H1 (cell line): ENCODE results near the gene STX18. TPM values are rescaled to one million over a fixed set of nuclear protein-coding genes. Genes with fewer than 3 reads are reported as not detected.

ENCODE experiments used
- CTCF ChIA-PET: fragments of 300-600 bp; sonication (Branson Sonifier 250); formaldehyde crosslinking; loops from one replicate; lab custom pipeline; 2021; ENCODE audit not compliant: partially characterized antibody; lab: Charles Lee
- POLR2A ChIA-PET: fragments of 300-600 bp; sonication (Branson Sonifier 250); formaldehyde crosslinking; loops from one replicate; lab custom pipeline; 2021; ENCODE audit warnings: inconsistent platforms; ENCODE audit not compliant: partially characterized antibody; lab: Charles Lee
- DNase-seq, 2 experiments: peaks; one replicate each; pipeline versions ENCODE4 v3.0.0 to v3.0.0-alpha.2; 2010 to 2022; ENCODE audit warnings: low spot score in 2 of 2, low read depth in 1 of 2, mixed read lengths in 1 of 2
- FAIRE-seq: peaks from 2 replicates; lab custom pipeline; 2011; peaks lifted over from hg19 to GRCh38; lab: Jason Lieb, UNC
- H2AFZ ChIP-seq: 2 replicates; pipeline ENCODE4 v1.8.1; 2012; ENCODE audit warnings: low read length, inconsistent platforms
- H2AK5ac ChIP-seq: 2 replicates; pipeline ENCODE4 v1.6.1; 2013; ENCODE audit warnings: low read depth, low read length
- H2BK120ac ChIP-seq: replicated peaks from 2 replicates; pipeline ENCODE3; 2013; ENCODE audit warnings: low read depth, low read length, inconsistent platforms
- H2BK12ac ChIP-seq: 2 replicates; pipeline ENCODE4 v1.6.1; 2013; ENCODE audit warnings: low read depth, low read length
- H2BK15ac ChIP-seq: 2 replicates; pipeline ENCODE4 v1.6.1; 2013; ENCODE audit warnings: low read length
- H2BK20ac ChIP-seq: 2 replicates; pipeline ENCODE4 v1.6.1; 2013; ENCODE audit warnings: low read length
- H2BK5ac ChIP-seq: 2 replicates; pipeline ENCODE4 v1.6.1; 2013; ENCODE audit warnings: low read depth, low read length
- H3K14ac ChIP-seq: 2 replicates; pipeline ENCODE4 v1.6.1; 2013; ENCODE audit warnings: inconsistent platforms; ENCODE audit not compliant: insufficient read length
- H3K18ac ChIP-seq: 2 replicates; pipeline ENCODE4 v1.6.1; 2013; ENCODE audit warnings: low read length; ENCODE audit errors: extremely low read depth
- H3K23ac ChIP-seq: 2 replicates; pipeline ENCODE4 v1.6.1; 2013; ENCODE audit warnings: inconsistent platforms; ENCODE audit not compliant: insufficient read length
- H3K23me2 ChIP-seq: 2 replicates; pipeline ENCODE4 v1.6.1; 2013; ENCODE audit warnings: low read depth, low read length
- H3K27ac ChIP-seq: 2 replicates; pipeline ENCODE4 v1.6.1; 2011; ENCODE audit warnings: low read depth, low read length, inconsistent platforms
- H3K27me3 ChIP-seq, 4 experiments: replicated peaks in 1 of 4; 1 replicate in 1 of 4; 2 replicates in 3 of 4; pipeline versions ENCODE4 v1.6.1 to v1.8.1; 2011 to 2013; ENCODE audit warnings: low read length in 3 of 4, mild to moderate bottlenecking in 3 of 4, inconsistent platforms in 2 of 4, mixed read lengths in 2 of 4, moderate library complexity in 1 of 4; ENCODE audit not compliant: control insufficient read depth in 3 of 4, insufficient read depth in 3 of 4; ENCODE audit errors: extremely low read depth in 1 of 4
- H3K36me3 ChIP-seq, 4 experiments: 2 replicates each; pipeline versions ENCODE4 v1.6.1 to v1.8.1; 2011 to 2013; ENCODE audit warnings: mild to moderate bottlenecking in 4 of 4, low read length in 3 of 4, moderate library complexity in 2 of 4, control low read depth in 1 of 4, inconsistent platforms in 1 of 4; ENCODE audit not compliant: insufficient read depth in 4 of 4, control insufficient read depth in 2 of 4
- H3K4ac ChIP-seq: replicated peaks from 2 replicates; pipeline ENCODE3; 2013; ENCODE audit warnings: low read length, low read depth, mixed read lengths, inconsistent platforms; ENCODE audit not compliant: insufficient read length
- H3K4me1 ChIP-seq, 4 experiments: replicated peaks in 1 of 4; 1 replicate in 1 of 4; 2 replicates in 3 of 4; pipeline versions ENCODE4 v1.6.1 to v1.8.1; 2011 to 2013; ENCODE audit warnings: low read length in 3 of 4, inconsistent platforms in 2 of 4, mixed read lengths in 1 of 4; ENCODE audit not compliant: insufficient read depth in 4 of 4, control insufficient read depth in 3 of 4
- H3K4me2 ChIP-seq, 2 experiments: 2 replicates each; pipeline versions ENCODE4 v1.6.1 to v1.8.1; 2011 to 2013; ENCODE audit warnings: low read depth in 2 of 2, low read length in 2 of 2, control low read depth in 1 of 2, inconsistent platforms in 1 of 2, mild to moderate bottlenecking in 1 of 2; ENCODE audit not compliant: insufficient read depth in 1 of 2
- H3K4me3 ChIP-seq, 4 experiments: fragments of 200-600, 300-600 bp in 1 of 4; sonication (generic), shearing (Covaris generic), sonication (Bioruptor Twin) in 1 of 4; 2 replicates each; pipeline versions ENCODE4 v1.5.1 to v1.8.1; 2011 to 2016; ENCODE audit warnings: low read length in 4 of 4, low read depth in 3 of 4, control low read depth in 2 of 4, inconsistent platforms in 2 of 4, mild to moderate bottlenecking in 2 of 4, mixed read lengths in 1 of 4, moderate library complexity in 1 of 4; ENCODE audit not compliant: insufficient read depth in 2 of 4; ENCODE audit errors: extremely low read depth in 1 of 4
- H3K56ac ChIP-seq: replicated peaks from 2 replicates; pipeline ENCODE3; 2013; ENCODE audit warnings: low read depth, mild to moderate bottlenecking, mixed read lengths, low read length, inconsistent platforms; ENCODE audit not compliant: insufficient read length
- H3K79me1 ChIP-seq: 2 replicates; pipeline ENCODE4 v1.6.1; 2013; ENCODE audit warnings: low read depth, low read length, control low read depth
- H3K79me2 ChIP-seq, 2 experiments: 2 replicates each; pipeline versions ENCODE4 v1.6.1 to v1.8.1; 2012 to 2013; ENCODE audit warnings: low read length in 2 of 2, mild to moderate bottlenecking in 2 of 2, inconsistent platforms in 1 of 2; ENCODE audit not compliant: insufficient read depth in 2 of 2, control insufficient read depth in 1 of 2
- H3K9ac ChIP-seq, 4 experiments: replicated peaks in 1 of 4; 1 replicate in 1 of 4; 2 replicates in 3 of 4; pipeline versions ENCODE4 v1.6.1 to v1.8.1; 2011 to 2013; ENCODE audit warnings: low read depth in 3 of 4, low read length in 3 of 4, control low read depth in 2 of 4, mild to moderate bottlenecking in 2 of 4, moderate library complexity in 2 of 4, inconsistent platforms in 1 of 4; ENCODE audit errors: extremely low read depth in 1 of 4
- H3K9me3 ChIP-seq, 2 experiments: 2 replicates each; pipeline versions ENCODE4 v1.6.1 to v1.8.1; 2012 to 2013; ENCODE audit warnings: mild to moderate bottlenecking in 2 of 2, moderate library complexity in 2 of 2, control low read depth in 1 of 2, inconsistent platforms in 1 of 2, low read depth in 1 of 2, low read length in 1 of 2, mixed read lengths in 1 of 2; ENCODE audit not compliant: insufficient read depth in 2 of 2
- H4K20me1 ChIP-seq, 2 experiments: replicated peaks in 1 of 2; 2 replicates each; pipeline versions ENCODE3 to v1.8.1; 2011 to 2013; ENCODE audit warnings: inconsistent platforms in 2 of 2, low read length in 2 of 2, mild to moderate bottlenecking in 1 of 2; ENCODE audit not compliant: insufficient read depth in 2 of 2, control insufficient read depth in 1 of 2
- H4K5ac ChIP-seq: 2 replicates; pipeline ENCODE4 v1.6.1; 2013; ENCODE audit warnings: low read length, low read depth, mixed read lengths, inconsistent platforms; ENCODE audit not compliant: insufficient read length
- H4K8ac ChIP-seq: 2 replicates; pipeline ENCODE4 v1.8.0; 2013; ENCODE audit warnings: mild to moderate bottlenecking, moderate library complexity, low read length, inconsistent platforms; ENCODE audit not compliant: insufficient read depth; ENCODE audit errors: extremely low read depth
- H4K91ac ChIP-seq: replicated peaks from 2 replicates; pipeline ENCODE3; 2013; ENCODE audit warnings: low read length, mixed read lengths, inconsistent platforms; ENCODE audit not compliant: insufficient read length
- CREB1 ChIP-seq: IDR thresholded peaks from 2 replicates; pipeline ENCODE4 v1.6.1; 2012; ENCODE audit warnings: inconsistent platforms
- KDM5A ChIP-seq: fragments of 200-600 bp; IDR thresholded peaks from 2 replicates; pipeline ENCODE4 v1.7.1; 2012; ENCODE audit warnings: mild to moderate bottlenecking, low read length, inconsistent platforms, mixed read lengths
- MAX ChIP-seq: IDR thresholded peaks from 2 replicates; pipeline ENCODE4 v1.6.1; 2012; ENCODE audit warnings: inconsistent platforms
- RAD21 ChIP-seq, 2 experiments: IDR thresholded peaks in 1 of 2; conservative IDR thresholded peaks in 1 of 2; 2 replicates each; pipeline ENCODE4 v1.6.1; 2011; ENCODE audit warnings: low read depth in 2 of 2, low read length in 2 of 2, improper control_type of control experiment in 1 of 2, inconsistent platforms in 1 of 2, mild to moderate bottlenecking in 1 of 2, moderate library complexity in 1 of 2
- SAP30 ChIP-seq: fragments of 300-600 bp; sonication (generic); IDR thresholded peaks from 2 replicates; pipeline ENCODE4 v1.7.1; 2012; ENCODE audit warnings: low read length, moderate library complexity, mild to moderate bottlenecking, inconsistent platforms; ENCODE audit not compliant: insufficient read depth, insufficient replicate concordance
- SP2 ChIP-seq: IDR thresholded peaks from 2 replicates; pipeline ENCODE4 v1.6.1; 2012; ENCODE audit warnings: mild to moderate bottlenecking, low read length, inconsistent platforms
- TBP ChIP-seq: IDR thresholded peaks from 2 replicates; pipeline ENCODE4 v1.6.1; 2011; ENCODE audit warnings: low read depth, low read length, improper control_type of control experiment
- WGBS, 2 experiments: shearing (Covaris generic) in 1 of 2; methylation state at CpG; one replicate each; pipeline versions ENCODE4 v1.1.6 to v1.1.7; 2013 to 2015; ENCODE audit warnings: low lambda C conversion rate in 2 of 2, mixed read lengths in 2 of 2, inconsistent platforms in 1 of 2, low coverage in 1 of 2, missing lambda C conversion rate in 1 of 2; ENCODE audit not compliant: insufficient replicate concordance in 2 of 2, insufficient coverage in 1 of 2, insufficient read length in 1 of 2; ENCODE audit errors: extremely low coverage in 1 of 2, missing lambda C conversion rate in 1 of 2; 5-methylcytosine and 5-hydroxymethylcytosine counted together
- polyA plus RNA-seq, 7 experiments: library from polyadenylated mRNA; depleted of rRNA in 3 of 7; stranded (reverse) in 5 of 7; unstranded in 2 of 7; fragments of >200 nt in 5 of 7; fragments of 200-250 nt in 2 of 7; gene quantifications; 1 replicate in 5 of 7; 2 replicates in 1 of 7; 4 replicates in 1 of 7; pipeline versions ENCODE4 v1.2.1 to v1.2.3, GENCODE V29; 2011 to 2013; ENCODE audit warnings: missing spikeins in 2 of 7, mixed read lengths in 2 of 7
- total RNA-seq: library from RNA; stranded (reverse); fragmentation: NEBNext Ultra II Directional; extraction: Animal tissue kit (Norgen Biotek cat#: 25700); gene quantifications from 2 replicates; pipeline ENCODE4 v1.2.1, GENCODE V29; 2021
- TF ChIP-seq, protein P1 (sequence below): IDR thresholded peaks from 2 replicates; pipeline ENCODE4 v1.6.1; 2012; ENCODE audit warnings: inconsistent platforms

The STX18 gene
- total and polyA plus RNA-seq, 2 of the 8 experiments (the other 6 are each of a cell fraction or from before 2014, with no cell fraction given): 14.6 to 18.3 TPM

DNA sequence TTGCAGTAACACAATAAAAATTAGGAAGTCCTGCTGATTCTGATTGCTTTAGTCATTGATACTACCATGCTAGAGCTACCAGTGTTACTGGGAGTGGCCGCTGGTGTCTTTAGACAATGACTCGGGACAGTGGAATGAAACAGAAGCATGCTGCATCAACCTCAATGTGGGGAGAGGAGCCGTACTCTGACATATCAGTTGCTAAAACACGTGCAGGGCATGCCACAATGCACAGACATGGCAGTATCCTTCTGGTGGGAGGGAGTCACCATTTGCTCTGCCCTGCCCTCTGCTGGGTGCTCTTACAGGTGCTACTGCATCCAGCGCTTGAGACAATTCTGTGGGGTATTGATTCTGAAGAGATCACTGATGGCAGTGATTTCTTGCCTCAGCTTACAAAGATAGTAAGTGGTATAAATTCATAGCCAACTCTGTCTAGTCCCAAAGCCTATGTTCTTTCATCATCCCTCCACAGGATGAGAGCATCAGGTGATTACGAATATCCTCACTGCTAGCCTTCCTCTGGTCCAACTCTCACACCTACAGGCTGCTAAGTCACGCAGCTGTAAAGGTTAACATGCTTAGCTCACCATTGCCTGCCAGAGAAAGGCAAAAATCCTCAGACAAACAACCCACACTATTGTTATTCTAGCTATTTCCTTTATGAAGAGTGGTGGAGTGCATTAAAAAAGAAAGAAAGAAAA, 111.2 kb downstream of the STX18 start:
- no peak overlapping the region for H3K4me3 ChIP-seq
- H3K23me2 ChIP-seq: no peaks in the 10 kb centered on the region; the same call in 1 of the 2 replicates
- no peak overlapping the region for H3K56ac ChIP-seq
- H3K18ac ChIP-seq: no peak overlapping the region
- ChIA-PET CTCF (interaction anchor here (0.6 to 3.8 kb wide), 43 partner anchors 10 to 1379 kb away, joined by 3 to 25 read pairs (median 5); no protein-coding TSS in a partner anchor), POLR2A (interaction anchor here (1.9 kb wide), 1 partner anchor 10 kb away, joined by 4 read pairs; no protein-coding TSS in a partner anchor)
- H3K9me3 ChIP-seq: no peaks in the 10 kb centered on the region
- H3K79me2 ChIP-seq: no peaks in the 10 kb centered on the region
- no peak overlapping the region for H2BK20ac ChIP-seq
- H3K79me1 ChIP-seq: no peaks in the 10 kb centered on the region
- no peak overlapping the region for H2AFZ ChIP-seq
- no peaks in the 10 kb centered on the region; a peak in 1 of 7 replicates for H3K27me3 ChIP-seq
- no peak overlapping the region for H3K23ac ChIP-seq
- FAIRE-seq: peak; percentile 88
- no peak overlapping the region for H3K27ac ChIP-seq
- no peak overlapping the region for H2BK15ac ChIP-seq
- no peak overlapping the region for H4K8ac ChIP-seq
- H3K4me2 ChIP-seq: no peak overlapping the region
- H3K36me3 ChIP-seq: no peaks in the 10 kb centered on the region
- H3K4ac ChIP-seq: no peak overlapping the region
- no peak overlapping the region for H2BK5ac ChIP-seq
- H4K5ac ChIP-seq: no peak overlapping the region
- WGBS, 2 experiments: 56% methylated on average over 7 of the region's 7 CpGs; no CpG with 5 or more reads in 1 of the 2 experiments
- no peak overlapping the region for H4K91ac ChIP-seq
- H3K9ac ChIP-seq: no peak overlapping the region
- H3K4me1 ChIP-seq: peaks cover 13 to 23% (median 18%) of the 10 kb centered on the region in 4 experiments
- no peak overlapping the region for H2BK120ac ChIP-seq
- peak in 1 of 2 experiments; percentile 74 for DNase-seq
- no peak overlapping the region for H3K14ac ChIP-seq
- H2AK5ac ChIP-seq: no peak overlapping the region
- no peaks in the 10 kb centered on the region for H4K20me1 ChIP-seq
- no peak overlapping the region for H2BK12ac ChIP-seq
- TF ChIP-seq SP2 (no peak), TBP (no peak), CREB1 (peak; percentile 42; the same call in 1 of the 2 replicates), RAD21 (IDR thresholded peaks at IDR 0.05 in 1 of 2, conservative IDR thresholded peaks at IDR 0.05 in 1 of 2; ENCODE audit: low read depth in 2 of 2, low read length in 2 of 2) (peak; percentile 70 to 76), SAP30 (peak; percentile 33), KDM5A (no peak), MAX (peak; percentile 97)
- TF ChIP-seq, protein P1, sequence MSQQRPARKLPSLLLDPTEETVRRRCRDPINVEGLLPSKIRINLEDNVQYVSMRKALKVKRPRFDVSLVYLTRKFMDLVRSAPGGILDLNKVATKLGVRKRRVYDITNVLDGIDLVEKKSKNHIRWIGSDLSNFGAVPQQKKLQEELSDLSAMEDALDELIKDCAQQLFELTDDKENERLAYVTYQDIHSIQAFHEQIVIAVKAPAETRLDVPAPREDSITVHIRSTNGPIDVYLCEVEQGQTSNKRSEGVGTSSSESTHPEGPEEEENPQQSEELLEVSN: peak; percentile 93
